ENCODE measurements around the gene CCT8.

Gene CCT8, protein sequence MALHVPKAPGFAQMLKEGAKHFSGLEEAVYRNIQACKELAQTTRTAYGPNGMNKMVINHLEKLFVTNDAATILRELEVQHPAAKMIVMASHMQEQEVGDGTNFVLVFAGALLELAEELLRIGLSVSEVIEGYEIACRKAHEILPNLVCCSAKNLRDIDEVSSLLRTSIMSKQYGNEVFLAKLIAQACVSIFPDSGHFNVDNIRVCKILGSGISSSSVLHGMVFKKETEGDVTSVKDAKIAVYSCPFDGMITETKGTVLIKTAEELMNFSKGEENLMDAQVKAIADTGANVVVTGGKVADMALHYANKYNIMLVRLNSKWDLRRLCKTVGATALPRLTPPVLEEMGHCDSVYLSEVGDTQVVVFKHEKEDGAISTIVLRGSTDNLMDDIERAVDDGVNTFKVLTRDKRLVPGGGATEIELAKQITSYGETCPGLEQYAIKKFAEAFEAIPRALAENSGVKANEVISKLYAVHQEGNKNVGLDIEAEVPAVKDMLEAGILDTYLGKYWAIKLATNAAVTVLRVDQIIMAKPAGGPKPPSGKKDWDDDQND

DNA sequence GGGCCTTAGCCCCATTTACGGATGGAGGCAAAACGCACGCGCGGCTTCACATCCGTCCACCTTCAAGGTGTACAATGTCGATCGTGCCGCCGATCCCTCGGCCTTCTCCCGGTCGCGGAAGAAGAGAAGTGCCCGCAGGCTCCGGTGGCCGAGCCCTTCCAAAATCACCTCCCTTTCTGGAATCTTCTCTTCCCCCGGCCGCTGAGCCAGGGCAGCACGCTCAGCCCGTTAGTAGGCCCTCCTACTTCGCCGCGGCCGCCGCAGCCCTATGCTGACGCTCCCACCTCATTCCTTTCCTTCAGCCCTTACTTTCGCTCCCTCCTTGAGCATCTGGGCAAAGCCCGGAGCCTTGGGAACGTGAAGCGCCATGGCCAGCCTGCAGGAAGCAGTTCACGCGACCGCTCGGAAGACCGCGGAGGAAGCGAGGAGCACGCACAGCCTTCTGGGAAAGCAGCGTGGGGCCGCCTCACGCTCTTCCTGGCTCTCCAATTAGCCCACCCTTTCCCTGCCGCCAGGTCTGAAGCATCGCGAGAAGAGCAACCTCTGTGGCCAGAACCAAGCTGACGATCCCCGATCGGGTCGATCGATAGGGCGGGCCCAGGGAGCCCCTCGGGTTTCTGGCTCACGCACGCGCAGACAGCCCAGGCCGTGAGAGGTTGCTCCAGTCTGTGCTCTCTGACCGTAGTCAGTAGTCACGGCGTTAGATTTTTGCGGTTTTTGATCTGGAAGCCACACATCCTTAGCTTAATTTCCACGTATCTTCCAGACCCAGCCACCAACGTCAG, at the start of gene CCT8:
Gene CCT8, minus strand, starts transcription at position 427 of the 785 bp plus-strand sequence. Its CDS starts 58 bp downstream, at position 369.
- DNase-seq (ENCODE audit: low spot score), result peak; percentile 100

DNA sequence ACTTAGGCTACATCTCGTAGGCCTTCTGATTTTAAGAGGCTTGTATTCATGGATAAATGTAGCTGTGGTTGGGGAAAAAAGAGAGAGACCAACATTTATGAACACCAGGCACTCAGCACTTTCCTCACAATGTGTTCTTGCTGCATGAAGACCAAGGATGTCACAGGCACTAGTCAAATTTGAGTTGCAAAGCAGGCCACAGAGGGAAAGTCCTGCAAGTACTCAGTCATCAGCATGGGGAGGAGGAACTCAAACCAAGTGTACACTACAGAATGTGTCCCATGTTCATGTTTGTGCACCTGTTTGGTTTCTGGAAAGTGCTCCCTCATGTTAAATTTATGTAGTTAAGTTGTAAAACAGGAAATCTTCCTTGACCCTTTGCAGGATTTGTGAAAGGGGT, 48.3 kb upstream of the CCT8 start:
- DNase-seq (ENCODE audit: low spot score), result no peak

DNA sequence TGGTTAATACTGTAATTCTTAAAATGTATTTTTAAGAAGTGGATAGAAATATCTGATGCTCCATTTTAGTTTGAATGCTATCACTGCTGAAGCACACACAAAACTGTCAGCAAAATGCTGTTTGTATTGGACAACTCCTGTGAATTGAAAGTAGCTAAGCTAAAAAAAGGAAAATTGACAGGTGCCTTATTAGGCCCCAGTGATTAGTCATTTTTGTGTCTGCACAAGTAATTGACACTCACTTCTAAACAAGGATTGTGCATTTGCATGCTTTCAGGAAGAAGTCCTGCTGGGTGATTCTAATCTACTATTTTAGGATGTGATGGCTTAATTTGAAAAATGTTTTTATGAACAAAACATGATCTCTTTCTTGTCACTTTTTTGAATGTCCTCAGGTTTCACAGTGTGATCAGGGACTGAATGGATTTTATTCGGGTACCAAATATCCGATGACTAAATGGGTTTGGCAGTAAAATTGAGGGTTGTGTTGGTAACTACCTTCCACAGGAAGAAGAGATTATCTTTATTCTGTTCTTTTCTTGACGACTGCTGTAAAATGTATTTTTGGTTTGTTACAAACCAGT, 44.0 kb upstream of the CCT8 start:
- DNase-seq (ENCODE audit: low spot score), result no peak

DNA sequence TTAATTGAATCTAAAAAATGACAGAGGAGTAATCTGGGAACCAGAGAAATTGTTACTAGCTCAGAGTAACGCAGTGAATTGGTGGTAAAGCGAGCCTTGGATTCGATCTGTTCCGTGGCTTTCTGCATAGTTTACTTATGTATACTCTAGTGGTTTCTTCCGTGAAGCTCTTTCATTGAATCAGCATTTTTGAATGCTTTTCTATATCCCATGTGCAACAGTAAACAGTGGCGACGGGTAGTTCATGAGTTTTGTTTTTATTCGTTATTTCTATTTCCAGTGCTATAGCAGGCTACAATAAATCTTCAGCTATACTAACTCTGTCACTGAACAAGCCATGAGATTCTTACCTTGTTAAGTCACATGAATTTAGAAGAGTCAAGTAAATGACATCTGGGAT, 42.5 kb upstream of the CCT8 start:
- no peak for DNase-seq (ENCODE audit: low spot score)

DNA sequence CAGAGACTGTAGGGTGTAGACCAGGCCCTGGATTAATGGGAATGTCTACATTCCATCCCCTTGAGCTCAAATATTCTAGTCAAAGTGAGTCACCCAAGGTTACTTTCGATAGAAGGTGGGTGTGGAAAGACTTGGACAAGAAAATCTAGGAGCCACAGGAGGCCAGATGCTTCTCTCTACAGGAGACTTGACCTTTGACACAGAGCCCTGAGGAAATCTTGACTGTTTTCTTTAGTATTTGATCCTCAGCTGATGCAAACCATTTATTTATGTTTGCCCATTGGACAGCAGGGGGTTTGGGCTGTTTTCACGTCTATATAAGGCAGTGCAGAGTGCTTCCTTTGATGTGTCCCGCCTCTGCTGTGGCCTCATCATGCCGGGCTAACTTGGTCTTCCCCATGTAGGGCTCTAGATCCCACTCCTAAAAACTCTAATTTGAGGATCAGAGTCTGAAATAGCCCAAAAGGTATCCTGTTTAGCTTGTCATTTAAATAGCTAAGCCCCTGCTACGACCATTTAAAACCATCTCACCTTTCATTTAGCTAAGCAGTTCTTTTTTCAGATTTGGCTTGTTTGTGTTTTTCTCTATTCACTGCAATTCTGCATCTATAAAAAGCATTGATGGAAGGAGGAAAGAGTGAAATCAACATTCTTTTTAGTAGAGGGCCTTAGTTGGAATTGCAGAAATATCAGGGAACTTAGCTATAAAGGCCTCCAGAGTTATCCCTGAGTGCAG, 41.5 kb upstream of the CCT8 start:
- peak; percentile 12 for DNase-seq (ENCODE audit: low spot score)

DNA sequence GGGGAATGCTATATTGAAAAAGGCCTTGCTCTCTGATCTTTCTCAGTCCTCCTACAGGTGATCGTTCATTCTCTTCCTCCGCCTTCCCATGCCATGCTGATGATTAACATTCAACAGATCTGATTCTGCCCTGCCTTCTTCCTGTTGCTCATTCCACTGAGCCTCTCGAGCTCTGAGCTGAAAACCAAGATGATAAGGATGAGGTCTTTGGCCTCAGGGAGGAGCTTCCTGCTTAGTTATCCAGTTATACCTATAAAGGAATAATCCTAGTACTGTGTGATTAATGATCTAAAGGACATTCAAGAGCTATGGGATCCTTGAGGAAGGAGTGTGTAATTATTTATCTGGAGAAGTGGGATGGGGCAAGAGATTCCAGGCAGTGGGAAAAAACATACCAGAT, 31.8 kb upstream of the CCT8 start:
- no peak for DNase-seq (ENCODE audit: low spot score)

DNA sequence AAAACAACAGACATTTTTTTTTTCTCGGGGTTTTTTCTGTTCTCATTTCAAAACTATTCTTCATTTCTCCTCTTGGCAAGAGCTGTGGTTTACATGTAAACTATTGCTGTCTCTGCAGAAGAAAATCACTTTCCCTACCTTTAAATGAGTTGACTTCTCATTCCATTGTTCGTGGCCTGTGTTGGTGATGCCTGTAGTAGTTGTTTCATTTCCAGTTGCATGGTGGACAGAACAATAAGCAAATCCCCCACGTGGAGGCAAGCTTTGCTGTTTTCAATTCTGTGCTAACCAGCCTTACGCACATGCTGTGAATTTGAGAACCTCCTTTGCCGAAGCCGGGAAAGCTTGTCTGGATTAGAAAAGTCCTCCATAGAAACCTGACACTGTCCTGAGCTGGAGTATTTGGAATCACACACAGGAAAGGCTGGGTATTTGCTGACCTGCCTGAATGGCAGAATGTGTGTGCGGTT, 30.8 kb upstream of the CCT8 start:
- no peak for DNase-seq (ENCODE audit: low spot score)

DNA sequence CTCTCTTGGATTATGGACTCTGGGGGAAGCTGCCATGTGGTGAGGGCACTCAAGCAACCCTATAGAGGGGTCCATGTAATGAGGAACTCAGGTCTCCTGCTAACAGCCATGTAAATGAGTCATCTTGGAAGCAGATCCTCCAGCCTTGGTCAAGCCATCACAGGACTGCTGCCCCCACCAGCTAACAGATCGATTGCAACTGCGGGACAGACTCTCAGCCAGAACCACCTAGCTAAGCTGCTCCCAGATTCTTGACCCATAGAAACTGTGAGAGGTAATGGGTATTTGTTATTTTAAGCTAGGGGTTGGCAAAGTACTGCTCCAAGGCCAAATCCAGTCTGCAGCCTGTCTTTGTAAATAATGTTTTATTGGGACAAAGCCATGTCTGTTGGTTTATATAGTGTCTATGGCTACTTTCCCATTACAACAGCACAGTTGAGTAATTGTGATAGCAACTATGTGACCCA, 29.4 kb upstream of the CCT8 start:
- DNase-seq (ENCODE audit: low spot score), result no peak

DNA sequence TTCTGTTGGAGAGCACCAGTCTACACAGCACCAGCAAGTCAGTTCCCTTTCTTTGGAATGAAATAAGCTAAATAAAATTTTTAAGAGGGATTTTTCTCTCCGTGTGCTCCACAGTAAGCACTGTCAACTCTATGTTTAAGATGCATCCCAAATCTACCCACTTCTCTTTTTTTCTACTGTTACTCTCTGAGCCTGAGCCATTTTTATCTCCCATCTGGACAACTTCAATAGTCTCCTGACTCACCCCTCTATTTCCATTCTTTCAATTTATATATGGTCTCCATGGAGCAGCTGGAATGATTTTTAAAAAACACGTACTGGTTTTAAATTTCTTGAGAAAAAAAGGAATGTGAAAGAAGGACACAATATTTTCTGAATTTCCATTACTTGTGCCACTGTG, 24.7 kb upstream of the CCT8 start:
- DNase-seq (ENCODE audit: low spot score), result no peak

DNA sequence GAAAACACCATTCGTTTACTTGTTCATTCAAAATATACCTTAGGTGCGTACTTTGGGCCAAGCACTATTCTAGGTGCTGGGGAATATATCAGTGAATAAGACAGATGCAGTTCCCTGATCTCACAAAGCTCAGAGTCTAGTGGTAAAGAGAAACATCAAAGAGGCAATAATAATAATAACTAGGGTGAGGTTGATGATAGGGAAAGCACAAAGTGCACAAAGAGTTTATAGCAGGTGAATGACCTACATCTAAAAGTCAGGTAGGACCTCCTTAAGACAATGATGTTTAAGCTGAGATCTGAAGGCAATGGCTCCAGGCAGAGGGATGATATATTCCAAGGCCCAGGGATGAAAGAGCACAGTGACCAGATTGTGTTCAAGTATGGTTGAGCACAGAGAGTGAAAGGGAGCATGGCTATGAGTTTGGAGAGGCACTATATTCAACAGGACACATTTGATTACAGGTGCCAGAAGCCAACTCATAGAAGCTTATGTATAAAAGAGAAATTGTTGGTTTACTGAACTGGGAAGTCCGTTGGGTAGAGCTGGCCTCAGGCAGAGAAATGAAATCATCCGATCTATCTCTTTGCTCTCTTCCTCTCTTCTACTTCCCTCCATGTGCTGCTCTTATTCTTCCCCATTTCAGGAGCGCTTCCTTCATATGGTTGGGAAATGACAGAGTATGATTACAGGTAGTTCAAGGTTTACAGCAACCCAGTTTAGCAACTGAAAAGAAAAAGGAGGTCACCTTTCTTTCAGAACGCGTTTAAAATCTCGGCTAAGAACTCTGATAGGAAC, 23.0 kb upstream of the CCT8 start:
- DNase-seq (ENCODE audit: low spot score), result no peak

DNA sequence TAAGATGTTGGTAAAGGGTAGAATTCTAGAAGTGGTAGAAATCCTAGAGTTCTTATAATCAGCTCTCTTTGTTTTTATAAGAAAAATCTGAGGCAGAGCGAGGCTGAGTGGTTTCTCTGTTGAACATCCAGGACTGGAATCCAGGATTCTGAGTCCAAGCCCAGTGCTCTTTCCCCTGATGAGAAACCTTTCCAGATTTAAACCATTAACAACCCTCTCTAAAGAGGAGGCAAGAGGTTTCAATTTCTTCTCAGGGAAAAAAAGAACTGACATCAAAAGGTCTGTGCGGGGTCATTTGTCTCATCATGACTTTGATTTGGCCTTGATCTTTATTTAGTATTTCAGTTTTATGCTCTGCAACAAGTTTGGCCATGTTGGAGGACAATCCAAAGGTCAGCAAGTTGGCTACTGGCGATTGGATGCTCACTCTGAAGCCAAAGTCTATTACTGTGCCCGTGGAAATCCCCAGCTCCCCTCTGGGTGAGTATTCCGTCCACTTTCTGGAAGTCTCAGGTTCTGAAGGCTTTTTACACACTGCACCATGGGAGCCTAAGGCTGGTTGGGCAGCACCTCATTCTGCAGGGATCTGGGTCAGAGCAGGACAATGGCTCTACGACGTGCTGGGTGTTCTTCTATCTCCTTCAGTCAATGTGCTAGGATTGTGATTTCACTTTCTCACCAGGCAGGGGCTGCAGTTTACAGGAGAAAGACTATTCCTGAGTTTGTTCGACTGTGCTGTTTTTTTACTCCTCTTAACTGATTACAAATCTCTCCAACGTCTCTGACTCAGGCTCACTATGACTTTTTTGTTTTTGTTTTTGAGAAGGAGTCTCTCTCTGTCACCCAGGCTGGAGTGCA, 18.9 kb upstream of the CCT8 start:
- no peak for DNase-seq (ENCODE audit: low spot score)

DNA sequence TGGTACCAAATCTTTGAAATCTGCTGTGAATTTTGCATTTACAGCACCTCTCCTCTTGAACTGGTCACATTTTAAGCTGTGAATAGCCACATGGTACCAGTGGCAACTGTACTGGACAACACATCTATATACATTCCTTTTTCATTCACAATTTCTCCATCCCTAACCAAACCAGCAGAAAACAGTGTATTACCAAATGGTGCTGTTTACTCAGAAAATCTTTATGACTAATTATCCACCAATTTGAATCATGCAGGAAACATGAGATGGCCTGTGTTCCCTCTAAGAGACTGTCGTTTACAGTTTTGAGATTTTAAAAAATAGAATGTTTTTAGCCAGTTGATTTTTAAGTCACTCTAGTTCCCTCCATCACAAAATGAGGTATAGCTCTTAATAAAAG, 17.6 kb upstream of the CCT8 start:
- DNase-seq (ENCODE audit: low spot score), result no peak

DNA sequence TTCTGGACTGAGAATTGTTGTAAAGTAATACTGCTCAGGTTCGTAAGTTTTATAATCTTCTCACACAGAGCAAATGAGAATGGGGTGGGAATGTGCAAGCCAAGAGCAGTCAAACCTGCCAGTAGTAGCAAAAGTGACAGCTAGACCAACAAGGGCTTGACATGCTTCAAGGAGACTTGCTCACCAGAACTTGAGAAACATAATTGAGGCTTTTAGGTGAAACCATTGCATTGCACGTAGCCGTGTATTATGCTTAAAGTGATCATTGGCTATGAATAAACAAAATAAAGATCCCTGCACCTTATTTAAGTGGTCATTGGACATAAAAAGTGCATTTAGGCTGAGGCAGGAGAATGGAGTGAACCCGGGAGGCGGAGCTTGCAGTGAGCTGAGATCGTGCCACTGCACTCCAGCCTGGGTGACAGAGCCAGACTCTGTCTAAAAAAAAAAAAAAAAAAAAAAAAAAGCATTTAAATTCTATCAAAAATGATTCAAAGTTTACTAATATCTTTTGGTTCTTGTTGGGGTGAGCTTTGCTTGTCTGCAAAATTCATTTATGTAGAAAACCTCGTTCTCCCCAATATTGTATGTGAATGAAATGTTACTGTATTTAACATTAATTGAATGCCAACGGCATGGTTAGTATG, 11.8 kb upstream of the CCT8 start:
- no peak for DNase-seq (ENCODE audit: low spot score)

DNA sequence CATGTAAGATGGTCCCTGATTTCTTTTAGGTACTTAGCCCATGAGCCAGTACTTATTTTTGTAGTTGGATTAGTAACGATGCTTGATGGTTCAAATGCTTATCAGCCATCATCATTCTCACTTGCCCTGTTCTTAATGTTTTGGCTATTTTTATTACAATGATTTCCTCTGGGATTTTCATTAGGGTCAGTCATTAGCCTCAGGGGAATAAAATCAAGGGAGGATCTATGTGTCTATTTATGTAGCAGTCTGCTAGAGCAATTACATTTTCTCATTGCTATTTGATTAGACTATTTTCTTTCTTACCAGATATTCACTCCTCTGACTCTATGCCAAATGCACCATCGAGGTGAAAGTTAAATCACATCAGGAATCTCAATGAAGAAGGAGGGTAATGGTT, 10.9 kb upstream of the CCT8 start:
- DNase-seq (ENCODE audit: low spot score), result no peak

DNA sequence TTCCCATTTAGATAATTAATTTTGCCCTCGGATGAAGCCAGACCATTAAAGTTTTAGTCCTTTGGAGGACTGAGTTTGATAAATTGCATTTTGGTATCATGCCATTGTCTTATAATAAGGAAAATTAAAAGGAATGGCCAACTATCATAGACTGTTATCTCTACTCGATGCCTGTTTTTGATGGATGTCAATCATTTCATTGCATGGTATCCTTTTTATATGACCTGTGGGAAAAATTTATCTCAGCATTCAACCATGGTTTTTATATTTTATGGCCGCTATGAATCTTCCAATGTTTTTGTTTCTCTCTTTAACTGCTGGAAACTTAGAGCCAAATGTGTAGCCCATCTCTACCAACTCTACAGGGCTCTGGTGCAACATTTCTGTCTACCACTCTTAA, 9.9 kb upstream of the CCT8 start:
- DNase-seq (ENCODE audit: low spot score), result no peak

DNA sequence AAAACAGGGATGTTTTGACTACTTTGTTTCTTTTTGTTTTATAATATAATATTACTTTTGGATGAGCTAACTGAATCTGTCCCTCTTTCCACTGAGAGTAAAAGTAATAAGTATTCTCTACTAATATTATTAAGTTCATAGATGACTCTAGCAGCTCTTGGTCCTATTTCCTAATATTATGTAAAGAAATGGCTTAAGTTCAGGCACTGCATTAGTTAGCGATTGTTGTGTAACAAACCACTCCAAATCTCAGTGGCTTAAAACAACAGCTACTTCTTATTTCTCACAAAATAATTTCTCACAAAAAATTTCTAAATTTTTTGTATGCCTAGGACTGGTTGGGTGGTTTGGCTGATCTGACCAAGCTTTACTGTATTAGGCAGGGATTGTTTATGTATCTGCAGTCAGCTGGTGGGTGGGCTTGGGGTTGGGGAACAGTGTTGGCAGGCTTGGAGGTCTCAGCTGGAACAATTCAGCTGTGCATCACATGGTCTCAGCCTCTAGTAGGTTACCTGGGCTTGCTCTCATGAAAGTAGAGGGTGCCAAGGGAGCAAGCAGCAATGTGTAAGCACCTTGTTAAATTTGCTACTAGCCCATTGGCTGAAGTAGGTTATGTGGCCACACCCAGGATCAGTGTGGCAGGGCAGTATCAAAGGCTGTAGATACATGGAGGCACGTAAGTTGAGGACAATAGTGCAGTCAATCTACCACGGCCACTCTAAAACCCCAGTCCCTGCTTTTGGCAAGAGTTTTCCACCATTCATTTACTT, 8.8 kb upstream of the CCT8 start:
- no peak for DNase-seq (ENCODE audit: low spot score)

DNA sequence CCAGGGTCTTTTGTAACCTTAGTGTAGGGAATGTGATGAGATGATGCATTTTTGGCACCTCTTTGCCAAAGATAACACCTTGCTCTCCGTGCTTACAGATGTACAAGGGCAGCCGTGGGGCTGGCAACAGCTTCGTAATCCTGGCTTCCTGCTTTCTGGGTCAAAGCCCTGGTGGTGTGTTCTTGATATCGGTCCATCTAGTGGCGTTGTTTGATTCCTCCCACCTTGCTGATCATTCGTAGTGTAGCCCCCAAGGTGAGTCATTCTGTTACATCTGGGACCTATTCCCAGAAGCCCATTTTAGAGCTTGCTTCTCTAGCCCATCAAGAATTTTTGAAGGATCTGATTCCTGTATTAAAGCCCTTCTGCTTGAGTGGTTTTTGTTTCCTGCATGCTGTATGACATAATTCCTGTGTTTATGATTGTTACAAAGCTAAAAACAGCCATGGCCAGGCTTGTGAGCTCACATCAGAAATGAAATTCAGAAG, 7.0 kb upstream of the CCT8 start:
- no peak for DNase-seq (ENCODE audit: low spot score)
